HCEC 1CT (cell line): ENCODE results near the gene ZFP14.

ENCODE experiments used
- DNase-seq: peaks from one replicate; pipeline ENCODE4 v3.0.0-alpha.2; 2017

ZFP14 gene

GRCh38 chr19:36378625-36379509 lies at the start of gene ZFP14:
TSS of gene ZFP14 (minus strand) at chr19:36379201. CDS start at chr19:36367892, 11,309 bp downstream.
- DNase-seq, result peak; percentile 79

DNA sequence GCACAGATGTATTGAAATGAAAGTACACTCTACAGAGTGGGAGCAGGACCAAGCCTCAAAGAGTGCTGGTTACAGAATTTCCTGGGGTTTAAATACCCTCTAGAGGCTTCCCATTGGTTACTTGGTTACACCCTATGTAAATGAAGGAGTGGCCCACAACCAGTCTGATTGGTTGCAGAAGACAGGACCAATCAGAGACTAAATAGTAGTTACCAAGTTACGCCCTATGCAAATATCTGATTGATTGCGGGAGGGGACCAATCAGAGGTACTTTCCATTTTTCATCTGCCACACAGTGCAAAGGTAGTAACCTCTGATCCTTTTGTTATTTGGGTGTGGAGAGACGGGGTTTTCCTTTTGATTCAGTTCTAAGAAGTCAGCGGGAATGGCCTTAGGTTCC lies 44.9 kb upstream of the ZFP14 start:
- DNase-seq, result no peak

DNA sequence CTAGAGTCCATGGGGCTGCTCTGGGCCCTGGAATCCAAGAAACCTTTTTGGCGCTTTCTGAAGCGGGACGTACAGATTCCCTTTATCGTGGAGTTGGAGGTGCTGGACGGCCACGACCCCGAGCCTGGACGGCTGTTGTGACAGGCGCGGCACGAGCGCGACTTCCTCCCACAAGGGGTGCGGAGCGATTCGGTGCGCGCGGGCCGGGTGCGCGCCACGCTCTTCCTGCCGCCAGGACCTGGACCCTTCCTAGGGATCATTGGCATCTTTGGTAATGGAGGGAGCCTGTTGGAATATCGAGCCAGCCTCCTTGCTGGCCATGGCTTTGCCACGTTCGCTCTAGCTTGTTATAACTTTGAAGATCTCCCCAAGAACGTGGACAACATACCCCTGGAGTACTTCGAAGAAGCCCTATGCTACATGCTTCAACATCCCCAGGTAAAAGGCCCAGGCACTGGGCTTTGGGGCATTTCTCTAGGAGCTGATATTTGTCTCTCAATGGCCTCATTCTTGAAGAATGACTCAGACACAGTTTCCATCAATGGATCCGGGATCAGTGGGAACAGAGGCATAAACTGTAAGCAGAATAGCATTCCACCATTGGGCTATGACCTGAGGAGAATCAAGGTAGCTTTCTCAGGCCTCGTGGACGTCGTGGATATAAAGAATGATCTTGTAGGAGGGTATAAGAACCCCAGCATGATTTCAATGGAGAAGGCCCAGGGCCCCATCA lies 42.9 kb upstream of the ZFP14 start:
- DNase-seq, result no peak

- DNase-seq, result no peak
Observed at GRCh38 chr19:36420961-36421748, 42.2 kb upstream of the ZFP14 start.

- peak; percentile 74 for DNase-seq
Observed at GRCh38 chr19:36418287-36419001, 39.4 kb upstream of the ZFP14 start, which contains the start of gene ZFP82. TSS of gene ZFP82 (minus strand) at chr19:36418644. CDS start at chr19:36409789, 8,855 bp downstream.

DNA sequence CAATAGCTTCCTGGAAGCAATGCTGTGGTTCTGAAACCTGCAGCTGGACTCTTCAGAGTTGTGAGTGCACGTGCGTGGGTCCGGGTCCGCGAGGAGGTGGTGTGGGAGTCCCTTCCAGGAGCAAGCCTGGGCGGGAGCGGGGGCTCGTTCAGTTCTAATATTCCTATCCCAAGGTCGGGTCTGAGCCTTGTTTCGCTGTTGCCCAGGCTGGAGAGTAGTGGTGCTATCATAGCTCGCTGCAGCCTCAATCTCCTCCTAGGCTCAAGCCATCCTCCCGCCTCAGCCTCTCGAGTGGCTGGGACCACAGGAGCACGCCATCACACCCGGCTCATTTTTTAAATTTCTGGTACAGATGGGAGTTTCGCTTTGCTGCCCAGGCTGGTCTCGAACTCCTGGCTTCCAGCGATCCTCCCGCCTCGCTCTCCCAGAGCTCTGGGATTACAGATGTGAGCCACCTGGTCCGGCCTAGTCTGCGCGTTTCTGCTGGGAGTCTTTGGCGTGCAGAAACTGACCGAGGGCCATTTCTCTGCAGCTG lies 38.8 kb upstream of the ZFP14 start:
- no peak for DNase-seq

GRCh38 chr19:36409841-36410240 lies 30.8 kb upstream of the ZFP14 start:
- no peak for DNase-seq

- no peak for DNase-seq
Observed at GRCh38 chr19:36408101-36408500, 29.1 kb upstream of the ZFP14 start.

GRCh38 chr19:36404498-36404897 lies 25.5 kb upstream of the ZFP14 start:
- DNase-seq, result no peak

DNA sequence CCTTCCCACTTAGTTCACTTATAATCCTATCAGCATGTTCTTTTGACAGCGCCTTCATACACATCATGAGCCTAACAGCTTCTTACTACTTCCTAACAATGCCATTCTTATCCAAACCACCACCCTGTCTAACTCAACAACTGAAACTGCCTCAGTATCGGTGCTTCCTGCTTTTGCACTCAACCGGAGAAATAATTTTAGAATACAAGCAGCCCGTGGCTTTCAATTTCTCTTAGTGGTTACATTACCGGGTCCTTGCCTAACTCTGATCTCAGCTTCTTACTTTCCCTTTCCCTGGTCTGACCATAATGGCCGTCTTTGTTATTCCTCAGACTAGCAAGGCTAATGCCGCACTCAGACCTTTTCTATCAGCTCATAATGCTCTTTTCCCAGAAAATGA lies 22.5 kb upstream of the ZFP14 start:
- no peak for DNase-seq

GRCh38 chr19:36398571-36398970 lies 19.6 kb upstream of the ZFP14 start:
- no peak for DNase-seq

DNA sequence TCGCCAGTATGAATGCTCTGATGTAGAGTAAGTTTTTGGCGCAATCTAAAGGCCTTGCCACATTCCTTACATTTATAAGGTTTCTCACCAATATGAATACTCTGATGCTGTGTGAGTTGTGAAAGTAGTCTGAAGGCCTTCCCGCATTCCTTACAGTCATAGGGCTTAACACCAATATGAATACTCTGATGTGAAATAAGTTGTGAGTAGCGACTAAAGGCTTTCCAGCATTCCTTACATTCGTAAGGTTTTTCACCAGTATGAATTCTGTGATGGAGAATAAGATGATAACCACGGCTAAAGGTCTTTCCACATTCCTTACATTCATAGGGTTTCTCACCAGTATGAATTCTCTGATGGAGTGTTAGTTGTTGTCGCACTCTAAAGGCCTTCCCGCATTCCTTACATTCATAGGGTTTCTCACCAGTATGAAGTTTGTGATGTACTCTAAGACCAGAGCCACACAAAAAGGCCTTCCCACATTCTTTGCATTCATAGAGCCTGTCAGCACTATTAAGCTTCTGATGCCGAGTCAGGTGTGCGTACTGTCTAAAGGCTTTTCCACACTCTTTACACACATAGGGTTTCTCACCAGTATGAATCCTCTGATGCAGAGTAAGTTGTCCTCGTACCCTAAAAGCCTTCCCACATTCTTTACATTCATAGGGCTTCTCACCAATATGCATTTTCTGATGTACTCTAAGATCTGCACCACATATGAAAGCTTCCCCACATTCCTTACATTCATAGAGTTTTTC lies 14.1 kb upstream of the ZFP14 start:
- no peak for DNase-seq

DNA sequence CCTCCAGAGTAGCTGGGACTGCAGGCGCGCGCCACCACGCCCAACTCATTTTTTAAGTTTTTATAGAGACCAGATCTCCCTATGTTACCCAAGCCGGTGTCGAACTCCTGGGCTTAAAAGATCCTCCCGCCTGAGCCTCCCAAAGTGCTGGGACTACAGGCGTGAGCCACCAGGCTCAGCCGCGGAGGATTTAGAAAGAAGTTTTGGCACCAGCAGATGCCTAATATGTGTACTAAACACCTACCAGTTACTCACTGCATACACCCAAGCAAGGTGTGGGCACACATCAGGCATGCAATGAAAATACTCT lies 464 bp upstream of the ZFP14 start:
- no peak for DNase-seq

DNA sequence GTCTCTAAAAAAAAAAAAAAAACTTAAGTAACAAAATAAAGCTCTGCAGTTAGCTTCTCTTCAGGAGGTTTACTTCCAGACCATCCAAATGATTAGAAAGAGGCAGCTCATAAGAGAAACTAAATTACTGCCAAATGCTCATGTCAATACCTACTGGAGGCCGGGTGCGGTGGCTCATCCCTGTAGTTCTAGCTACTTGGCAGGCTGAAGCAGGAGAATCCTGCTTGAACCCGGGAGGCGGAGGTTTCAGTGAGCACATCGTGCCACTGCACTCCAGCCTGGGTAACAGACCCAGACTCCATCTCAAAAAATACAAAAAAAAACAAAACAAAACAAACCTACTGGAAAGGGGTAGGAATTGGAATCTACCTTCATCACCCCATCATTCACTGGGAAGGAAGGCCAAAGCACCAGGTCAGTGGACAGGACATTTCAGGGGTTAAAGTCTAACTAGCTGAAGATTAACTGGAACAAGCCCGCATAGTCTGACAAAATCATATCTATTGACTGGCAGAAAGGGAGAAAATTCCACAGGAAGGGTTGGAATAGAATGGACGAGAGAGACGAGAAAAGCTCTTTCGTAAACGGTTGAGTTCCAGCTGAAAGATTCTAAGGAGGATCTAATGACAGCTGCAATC lies 1.3 kb downstream of the ZFP14 start:
- DNase-seq, result no peak

DNA sequence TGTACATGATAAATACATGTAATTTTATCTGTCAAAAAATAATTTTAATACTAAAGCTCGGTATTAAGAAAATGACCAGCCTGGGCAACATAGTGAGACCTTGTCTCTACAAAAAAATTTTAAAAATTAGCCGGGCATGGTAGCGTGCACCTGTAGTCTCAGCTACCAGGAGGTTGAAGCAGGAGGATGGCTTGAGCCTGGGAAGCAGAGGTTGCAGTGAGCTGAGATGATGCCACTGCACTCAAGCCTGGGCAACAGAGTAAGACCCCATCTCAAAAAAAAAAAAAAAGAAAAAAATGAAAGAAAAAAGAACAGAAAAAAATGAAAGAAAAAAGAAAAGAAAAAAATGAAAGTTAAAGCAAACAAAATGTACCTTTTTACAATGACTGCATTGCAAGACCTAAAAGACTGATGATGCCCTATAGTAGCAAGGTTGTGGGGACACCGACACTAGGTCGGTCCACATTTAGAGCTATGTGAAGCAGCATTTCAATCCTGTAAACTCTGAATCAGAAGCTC lies 5.3 kb downstream of the ZFP14 start:
- DNase-seq, result no peak

GRCh38 chr19:36371886-36372285 lies 7.1 kb downstream of the ZFP14 start:
- no peak for DNase-seq

- no peak for DNase-seq
Observed at GRCh38 chr19:36363845-36364244, 15.2 kb downstream of the ZFP14 start.

- no peak for DNase-seq
Observed at GRCh38 chr19:36340786-36341372, 38.1 kb downstream of the ZFP14 start.

DNA sequence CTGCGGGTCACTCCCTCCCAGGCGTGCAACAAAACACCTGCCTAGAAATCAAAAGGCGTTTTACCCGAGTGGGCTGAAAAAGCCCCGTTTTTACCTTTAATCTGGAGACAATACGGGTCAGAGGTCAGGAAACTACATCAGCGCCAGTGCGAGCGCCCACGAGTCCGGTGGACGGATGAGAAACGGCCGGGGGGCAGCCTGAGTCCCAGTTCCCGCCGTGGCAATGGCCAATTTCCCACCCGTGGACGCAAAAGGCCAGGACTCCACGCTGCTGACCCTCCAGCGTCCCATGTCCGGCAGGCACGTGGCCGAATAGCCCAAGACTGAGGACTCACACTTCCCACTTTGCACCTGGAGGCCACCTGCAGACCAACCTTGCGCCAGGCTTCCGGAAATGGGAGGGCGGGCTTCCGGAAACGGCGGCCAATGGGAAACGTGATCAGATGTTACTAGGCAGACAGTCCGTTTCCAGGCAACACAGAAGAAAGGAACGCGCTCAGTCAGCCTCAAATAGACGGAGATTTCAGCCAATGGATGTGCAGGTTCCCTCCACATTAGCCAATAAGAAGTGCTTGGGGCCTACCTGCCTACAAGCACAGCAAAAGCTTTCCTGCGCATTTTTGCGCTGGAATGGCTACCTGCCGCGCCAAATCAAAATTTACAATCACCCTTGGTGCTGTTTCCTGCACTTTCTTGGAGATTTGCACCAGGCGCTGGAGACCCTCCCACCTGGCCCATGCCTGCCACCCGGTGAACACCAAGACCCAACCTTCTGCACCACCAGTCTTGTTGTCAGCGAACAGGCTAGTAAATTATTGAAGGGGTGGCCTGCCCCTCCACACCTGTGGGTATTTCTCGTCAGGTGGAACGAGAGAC lies 47.4 kb downstream of the ZFP14 start:
- peak; percentile 64 for DNase-seq
